K562 (cell line): ENCODE data around the gene CMIP. TPM values are rescaled to one million over a fixed set of nuclear protein-coding genes. Genes with fewer than 3 reads are reported as not detected.

ENCODE experiments used
- BCOR ChIP-seq: fragments of 450-650 bp; IDR thresholded peaks from 2 replicates; pipeline ENCODE4 v1.6.1; 2016
- CEBPB ChIP-seq: fragments of 450-650 bp; IDR thresholded peaks from 2 replicates; pipeline ENCODE4 v1.6.1; 2016; ENCODE audit warnings: missing genetic modification characterization, missing compliant biosample characterization
- CHD1 ChIP-seq: fragments of 200-600 bp; sonication (generic); IDR thresholded peaks from one replicate; pipeline ENCODE4 v1.6.1; 2012; ENCODE audit warnings: mild to moderate bottlenecking, moderate library complexity, low read length, inconsistent platforms
- ETV6 ChIP-seq, 3 experiments: fragments of 150-350 bp in 1 of 3; sonication (generic) in 1 of 3; formaldehyde crosslinking in 1 of 3; IDR thresholded peaks; 2 replicates each; pipeline versions ENCODE4 v1.6.1 to v1.8.0; 2014 to 2022; ENCODE audit warnings: borderline replicate concordance in 2 of 3, low read depth in 2 of 3, antibody characterized with exemption in 1 of 3, low read length in 1 of 3, mild to moderate bottlenecking in 1 of 3, missing genetic modification reagents in 1 of 3
- HDAC1 ChIP-seq, 2 experiments: fragments of 450-650 bp; IDR thresholded peaks; 2 replicates each; pipeline ENCODE4 v1.6.1; 2016 to 2017; ENCODE audit warnings: inconsistent platforms in 1 of 2, mild to moderate bottlenecking in 1 of 2, moderate library complexity in 1 of 2
- MEF2D ChIP-seq: conservative IDR thresholded peaks from 2 replicates; pipeline ENCODE4 v1.6.1; 2016; ENCODE audit warnings: low read depth, missing genetic modification characterization, missing compliant biosample characterization
- MIER1 ChIP-seq: fragments of 450-650 bp; IDR thresholded peaks from 2 replicates; pipeline ENCODE4 v1.6.1; 2016; ENCODE audit warnings: antibody characterized with exemption, mild to moderate bottlenecking, low read depth
- MLLT1 ChIP-seq, 2 experiments: fragments of 450-650 bp; IDR thresholded peaks; 2 replicates each; pipeline ENCODE4 v1.6.1; 2016
- MLX ChIP-seq, 2 experiments: fragments of 450-650 bp in 1 of 2; sonication (generic) in 1 of 2; formaldehyde crosslinking; conservative IDR thresholded peaks; 2 replicates each; pipeline versions ENCODE4 v1.4.0 to v1.8.1; 2020 to 2022; ENCODE audit warnings: mild to moderate bottlenecking in 1 of 2, missing genetic modification reagents in 1 of 2
- NFIC ChIP-seq: fragments of 450-650 bp; IDR thresholded peaks from 2 replicates; pipeline ENCODE4 v1.6.1; 2017; ENCODE audit warnings: mild to moderate bottlenecking, inconsistent platforms
- NRF1 ChIP-seq, 2 experiments: fragments of 450-650 bp; IDR thresholded peaks in 1 of 2; conservative IDR thresholded peaks in 1 of 2; 2 replicates each; pipeline ENCODE4 v1.6.1; 2014; ENCODE audit warnings: mild to moderate bottlenecking in 2 of 2
- POLR2AphosphoS5 ChIP-seq: IDR thresholded peaks from 2 replicates; pipeline ENCODE4 v1.6.1; 2011; ENCODE audit warnings: mild to moderate bottlenecking, low read depth, low read length, moderate library complexity; ENCODE audit not compliant: control insufficient read depth, insufficient read depth
- PTTG1 ChIP-seq: fragments of 450-650 bp; IDR thresholded peaks from 2 replicates; pipeline ENCODE4 v1.6.1; 2016; ENCODE audit warnings: low read depth, mild to moderate bottlenecking, missing genetic modification characterization, missing compliant biosample characterization
- RREB1 ChIP-seq: fragments of 250-450 bp; sonication (Bioruptor Pico); IDR thresholded peaks from 2 replicates; pipeline ENCODE4 v1.4.0; 2020
- TCF7L2 ChIP-seq: fragments of 150-350 bp; IDR thresholded peaks from 2 replicates; pipeline ENCODE4 v1.6.1; 2016; ENCODE audit warnings: low read depth, mild to moderate bottlenecking, low read length, moderate library complexity
- ZBTB43 ChIP-seq: sonication (generic); formaldehyde crosslinking; IDR thresholded peaks from 2 replicates; pipeline ENCODE4 v1.8.0; 2023; ENCODE audit warnings: mild to moderate bottlenecking, missing genetic modification reagents
- ZNF707 ChIP-seq: fragments of 250-450 bp; sonication (Bioruptor Pico); conservative IDR thresholded peaks from 2 replicates; pipeline ENCODE4 v1.8.0; 2022; ENCODE audit warnings: inconsistent platforms, mild to moderate bottlenecking, moderate library complexity
- polyA plus RNA-seq, 8 experiments: library from polyadenylated mRNA; depleted of rRNA in 4 of 8; stranded (reverse) in 5 of 8; unstranded in 3 of 8; fragments of >200 nt; fragmentation: Nextera tagmentation in 2 of 8; fragmentation: Illumina TruSeq in 1 of 8; extraction: Ambion mirVana in 2 of 8; extraction: Trizol in 1 of 8; gene quantifications; 2 replicates each; pipeline versions ENCODE4 v1.2.1 to v1.2.3, GENCODE V29; 2011 to 2014; ENCODE audit warnings: inconsistent platforms in 1 of 8, missing spikeins in 1 of 8
- total RNA-seq, 7 experiments: library from RNA; depleted of rRNA in 6 of 7; stranded (reverse); fragments of >200 nt in 6 of 7; fragmentation: Illumina TruSeq in 2 of 7; extraction: Trizol in 2 of 7; gene quantifications; 2 replicates each; pipeline versions ENCODE4 v1.2.1 to v1.2.3, GENCODE V29; 2011 to 2021; ENCODE audit warnings: low replicate concordance in 1 of 7

Gene CMIP
- total and polyA plus RNA-seq, 9 of the 15 experiments (the other 6 are each of a cell fraction or from before 2014, with no cell fraction given), result 0.94 to 82.5 (median 10.3) TPM

GRCh38 chr16:81403601-81404391 lies 40.8 kb upstream of the CMIP start (continued):
- TF ChIP-seq RREB1 (CRISPR knock-in tag), result peak; percentile 87
- peak; percentile 35; the same call in 1 of the 2 replicates for TF ChIP-seq NFIC
- no peak for TF ChIP-seq POLR2AphosphoS5
- TF ChIP-seq MLLT1 (IDR thresholded peaks at IDR 0.05), result peak; percentile 61 to 82; a peak in 3 of 4 replicates
- 0 out of 4 replicates have a peak, but pooled peaks of 1 of the 2 experiments have one; percentile 15 for TF ChIP-seq HDAC1 (IDR thresholded peaks at IDR 0.05)
- no peak for TF ChIP-seq CHD1
- no peak; a peak in 1 of 4 replicates for TF ChIP-seq ETV6 (IDR thresholded peaks at IDR 0.05; ENCODE audit: borderline replicate concordance in 1 of 2, low read depth in 2 of 2, low read length in 1 of 2)
- TF ChIP-seq ETV6 (CRISPR knock-in tag; IDR thresholded peaks at IDR 0.05; ENCODE audit: borderline replicate concordance), result no peak
- TF ChIP-seq MEF2D (tag), result no peak
- no peak; a peak in 1 of 4 replicates for TF ChIP-seq NRF1 (conservative IDR thresholded peaks at IDR 0.05 in 1 of 2, IDR thresholded peaks at IDR 0.05 in 1 of 2)
- peak; percentile 82 for TF ChIP-seq BCOR
- TF ChIP-seq ZNF707 (CRISPR knock-in tag), result no peak
- TF ChIP-seq MIER1, result 0 out of 2 replicates have a peak, but pooled peaks have one; percentile 28
- TF ChIP-seq MLX (CRISPR knock-in tag; conservative IDR thresholded peaks at IDR 0.05), result no peak
- TF ChIP-seq PTTG1 (tag), result no peak
- no peak for TF ChIP-seq TCF7L2
- TF ChIP-seq CEBPB (tag), result no peak
- no peak for TF ChIP-seq ZBTB43
